GM18508 (cell line): Measurements from ENCODE around the gene BCAR3.

Experiments used
- ATAC-seq: cut with Tn5 transposase; IDR thresholded peaks from one replicate; pipeline ENCODE4 v1.9.1; 2021; ENCODE audit warnings: moderate number of reproducible peaks; ENCODE audit not compliant: insufficient read depth, unreplicated experiment

BCAR3 gene

GRCh38 chr1:93620172-93620840, 61.3 kb downstream of the BCAR3 start:
- no peak for ATAC-seq

- no peak for ATAC-seq
Measured at GRCh38 chr1:93619507-93620171, 62.0 kb downstream of the BCAR3 start.

- ATAC-seq = no peak
Measured at GRCh38 chr1:93617670-93618499, 63.8 kb downstream of the BCAR3 start.

- ATAC-seq = no peak
Measured at GRCh38 chr1:93616996-93617669, 64.5 kb downstream of the BCAR3 start.

GRCh38 chr1:93616221-93616995, 65.2 kb downstream of the BCAR3 start:
- ATAC-seq = no peak

- peak; percentile 53 for ATAC-seq
Measured at GRCh38 chr1:93615582-93616150, 66.0 kb downstream of the BCAR3 start.

- ATAC-seq = peak; percentile 40
Measured at GRCh38 chr1:93614986-93615581, 66.6 kb downstream of the BCAR3 start.

GRCh38 chr1:93614541-93614940, 67.1 kb downstream of the BCAR3 start:
- ATAC-seq = no peak

GRCh38 chr1:93613898-93614297, 67.7 kb downstream of the BCAR3 start:
- no peak for ATAC-seq

GRCh38 chr1:93612510-93612909, 69.1 kb downstream of the BCAR3 start:
- no peak for ATAC-seq

GRCh38 chr1:93611668-93612067, 70.0 kb downstream of the BCAR3 start:
- no peak for ATAC-seq

GRCh38 chr1:93609536-93609935, 72.1 kb downstream of the BCAR3 start:
- ATAC-seq = no peak

GRCh38 chr1:93608187-93609109, 73.2 kb downstream of the BCAR3 start:
- ATAC-seq = peak; percentile 17

GRCh38 chr1:93607814-93608186, 73.8 kb downstream of the BCAR3 start:
- peak; percentile 88 for ATAC-seq

GRCh38 chr1:93605812-93606512, 75.7 kb downstream of the BCAR3 start:
- ATAC-seq = no peak

- ATAC-seq = no peak
Measured at GRCh38 chr1:93605026-93605568, 76.5 kb downstream of the BCAR3 start.

GRCh38 chr1:93604411-93604810, 77.2 kb downstream of the BCAR3 start:
- ATAC-seq = no peak
